ENCODE results near the gene KLHDC8A. TPM values are rescaled to one million over a fixed set of nuclear protein-coding genes. Genes with fewer than 3 reads are reported as not detected.

The KLHDC8A gene
- total and polyA plus RNA-seq, 2 of the 13 experiments (the other 11 are each of a cell fraction or from before 2014, with no cell fraction given), result not detected

DNA sequence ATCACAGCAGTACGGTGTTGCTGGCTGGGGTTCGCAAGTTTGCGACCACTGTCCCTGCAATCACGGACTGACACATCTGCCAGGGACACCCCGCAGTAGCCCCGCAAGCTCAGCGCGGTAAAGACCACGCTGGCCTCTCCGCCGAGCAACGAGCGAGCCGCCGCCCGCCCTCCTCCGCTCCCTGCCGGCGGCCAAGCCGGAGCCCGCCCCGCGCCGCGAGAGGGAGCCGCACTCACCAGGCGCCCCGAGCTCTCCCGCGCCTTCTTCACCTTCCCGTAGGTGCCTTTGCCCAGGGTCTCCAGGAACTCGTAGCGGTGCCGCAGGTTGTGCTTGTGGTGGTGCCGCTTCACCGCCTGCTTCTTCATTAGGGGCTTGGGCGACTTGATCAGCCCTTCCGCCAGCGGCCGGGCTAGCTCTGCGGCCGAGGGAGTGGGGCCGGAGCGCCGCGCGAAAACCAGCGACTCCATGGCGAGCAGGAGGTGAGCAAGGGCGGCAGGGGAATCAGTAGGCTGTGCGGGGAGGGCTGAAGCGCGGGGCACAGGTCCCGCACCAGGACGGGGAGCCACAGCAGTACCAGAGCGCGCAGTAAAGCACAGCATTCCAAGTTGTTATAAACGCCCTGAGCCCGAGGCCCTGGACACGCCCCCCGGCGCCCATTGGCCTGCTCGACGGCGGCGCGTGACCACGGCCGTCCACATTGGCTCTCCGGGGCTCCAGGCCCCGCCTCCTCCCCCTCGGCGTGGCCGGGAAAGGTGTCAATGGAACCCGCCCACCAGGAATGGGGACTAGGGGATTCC lies 35.4 kb downstream of the KLHDC8A start, which contains the start of gene NUAK2 (continued):
- TF ChIP-seq ZNF678 (CRISPR knock-in tag; IDR thresholded peaks at IDR 0.05), result 0 out of 2 replicates have a peak, but pooled peaks have one; percentile 21
- peak; percentile 21; the same call in 1 of the 2 replicates for TF ChIP-seq THAP11 (CRISPR knock-in tag; IDR thresholded peaks at IDR 0.05)
- peak; percentile 51; the same call in 1 of the 2 replicates for TF ChIP-seq ZNF788 (CRISPR knock-in tag; IDR thresholded peaks at IDR 0.05; ENCODE audit: borderline replicate concordance)
- TF ChIP-seq ZNF333 (CRISPR knock-in tag; IDR thresholded peaks at IDR 0.05; ENCODE audit: borderline replicate concordance), result 0 out of 2 replicates have a peak, but pooled peaks have one; percentile 70
- TF ChIP-seq NRL (CRISPR knock-in tag; IDR thresholded peaks at IDR 0.05; ENCODE audit: borderline replicate concordance), result peak; percentile 61
- peak; percentile 58; the same call in 1 of the 2 replicates for TF ChIP-seq SMAD3 (CRISPR knock-in tag; IDR thresholded peaks at IDR 0.05)
- TF ChIP-seq, protein P1, sequence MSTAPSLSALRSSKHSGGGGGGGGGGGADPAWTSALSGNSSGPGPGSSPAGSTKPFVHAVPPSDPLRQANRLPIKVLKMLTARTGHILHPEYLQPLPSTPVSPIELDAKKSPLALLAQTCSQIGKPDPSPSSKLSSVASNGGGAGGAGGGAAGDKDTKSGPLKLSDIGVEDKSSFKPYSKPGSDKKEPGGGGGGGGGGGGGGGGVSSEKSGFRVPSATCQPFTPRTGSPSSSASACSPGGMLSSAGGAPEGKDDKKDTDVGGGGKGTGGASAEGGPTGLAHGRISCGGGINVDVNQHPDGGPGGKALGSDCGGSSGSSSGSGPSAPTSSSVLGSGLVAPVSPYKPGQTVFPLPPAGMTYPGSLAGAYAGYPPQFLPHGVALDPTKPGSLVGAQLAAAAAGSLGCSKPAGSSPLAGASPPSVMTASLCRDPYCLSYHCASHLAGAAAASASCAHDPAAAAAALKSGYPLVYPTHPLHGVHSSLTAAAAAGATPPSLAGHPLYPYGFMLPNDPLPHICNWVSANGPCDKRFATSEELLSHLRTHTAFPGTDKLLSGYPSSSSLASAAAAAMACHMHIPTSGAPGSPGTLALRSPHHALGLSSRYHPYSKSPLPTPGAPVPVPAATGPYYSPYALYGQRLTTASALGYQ (CRISPR knock-in tag; IDR thresholded peaks at IDR 0.05), result 0 out of 2 replicates have a peak, but pooled peaks have one; percentile 33
- peak; percentile 52 for TF ChIP-seq ELF3 (CRISPR knock-in tag; IDR thresholded peaks at IDR 0.05)
- TF ChIP-seq, protein P2, sequence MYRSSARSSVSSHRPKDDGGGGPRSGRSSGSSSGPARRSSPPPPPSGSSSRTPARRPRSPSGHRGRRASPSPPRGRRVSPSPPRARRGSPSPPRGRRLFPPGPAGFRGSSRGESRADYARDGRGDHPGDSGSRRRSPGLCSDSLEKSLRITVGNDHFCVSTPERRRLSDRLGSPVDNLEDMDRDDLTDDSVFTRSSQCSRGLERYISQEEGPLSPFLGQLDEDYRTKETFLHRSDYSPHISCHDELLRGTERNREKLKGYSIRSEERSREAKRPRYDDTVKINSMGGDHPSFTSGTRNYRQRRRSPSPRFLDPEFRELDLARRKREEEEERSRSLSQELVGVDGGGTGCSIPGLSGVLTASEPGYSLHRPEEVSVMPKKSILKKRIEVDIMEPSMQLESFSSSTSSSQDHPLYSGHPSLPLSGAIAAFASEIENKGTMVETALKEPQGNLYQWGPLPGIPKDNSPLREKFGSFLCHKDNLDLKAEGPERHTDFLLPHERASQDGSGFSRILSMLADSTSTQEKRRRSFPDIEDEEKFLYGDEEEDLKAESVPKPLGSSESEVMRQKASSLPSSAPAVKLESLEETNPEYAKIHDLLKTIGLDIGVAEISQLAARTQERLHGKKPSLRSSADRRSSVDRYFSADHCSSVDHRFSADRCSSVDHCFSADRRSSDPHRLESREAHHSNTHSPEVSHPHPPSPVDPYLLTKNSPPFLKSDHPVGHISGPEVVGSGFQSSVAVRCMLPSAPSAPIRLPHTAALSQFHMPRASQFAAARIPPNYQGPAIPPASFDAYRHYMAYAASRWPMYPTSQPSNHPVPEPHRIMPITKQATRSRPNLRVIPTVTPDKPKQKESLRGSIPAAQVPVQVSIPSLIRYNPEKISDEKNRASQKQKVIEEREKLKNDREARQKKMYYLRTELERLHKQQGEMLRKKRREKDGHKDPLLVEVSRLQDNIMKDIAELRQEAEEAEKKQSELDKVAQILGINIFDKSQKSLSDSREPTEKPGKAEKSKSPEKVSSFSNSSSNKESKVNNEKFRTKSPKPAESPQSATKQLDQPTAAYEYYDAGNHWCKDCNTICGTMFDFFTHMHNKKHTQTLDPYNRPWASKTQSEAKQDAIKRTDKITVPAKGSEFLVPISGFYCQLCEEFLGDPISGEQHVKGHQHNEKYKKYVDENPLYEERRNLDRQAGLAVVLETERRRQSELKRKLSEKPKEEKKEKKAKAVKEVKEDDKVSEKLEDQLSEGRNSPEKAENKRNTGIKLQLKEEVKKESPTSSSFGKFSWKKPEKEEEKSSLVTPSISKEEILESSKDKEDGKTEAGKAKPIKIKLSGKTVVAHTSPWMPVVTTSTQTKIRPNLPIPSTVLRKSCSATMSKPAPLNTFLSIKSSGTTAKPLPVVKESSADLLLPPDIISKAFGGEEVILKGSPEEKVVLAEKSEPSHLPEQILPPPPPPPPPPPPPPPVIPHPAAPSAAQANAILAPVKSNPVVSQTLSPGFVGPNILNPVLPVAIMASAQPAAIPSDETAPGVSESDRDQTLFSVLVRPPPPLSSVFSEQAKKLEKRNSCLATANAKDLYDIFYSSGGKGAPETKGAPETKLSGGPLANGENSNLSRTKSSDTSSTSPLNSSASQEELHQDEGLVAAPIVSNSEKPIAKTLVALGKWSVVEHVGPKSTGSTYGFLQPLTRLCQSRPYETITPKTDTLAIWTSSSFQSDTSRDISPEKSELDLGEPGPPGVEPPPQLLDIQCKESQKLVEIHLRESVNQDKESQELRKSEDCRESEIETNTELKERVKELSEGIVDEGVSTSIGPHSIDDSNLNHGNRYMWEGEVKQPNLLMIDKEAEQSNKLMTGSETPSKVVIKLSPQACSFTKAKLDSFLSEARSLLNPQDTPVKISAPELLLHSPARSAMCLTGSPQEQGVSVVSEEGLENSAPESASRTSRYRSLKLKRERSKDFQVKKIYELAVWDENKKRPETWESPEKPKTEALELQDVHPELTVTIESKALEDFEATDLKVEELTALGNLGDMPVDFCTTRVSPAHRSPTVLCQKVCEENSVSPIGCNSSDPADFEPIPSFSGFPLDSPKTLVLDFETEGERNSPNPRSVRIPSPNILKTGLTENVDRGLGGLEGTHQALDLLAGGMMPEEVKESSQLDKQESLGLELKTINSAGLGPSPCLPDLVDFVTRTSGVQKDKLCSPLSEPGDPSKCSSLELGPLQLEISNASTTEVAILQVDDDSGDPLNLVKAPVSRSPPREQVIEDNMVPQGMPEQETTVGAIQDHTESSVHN (CRISPR knock-in tag; IDR thresholded peaks at IDR 0.05), result no peak
- TF ChIP-seq PAWR (CRISPR knock-in tag; IDR thresholded peaks at IDR 0.05; ENCODE audit: borderline replicate concordance), result no peak
- TF ChIP-seq MXI1 (IDR thresholded peaks at IDR 0.05; ENCODE audit: borderline replicate concordance, low read depth, low read length), result peak; percentile 16; the same call in 1 of the 3 replicates
- TF ChIP-seq ZBTB42 (CRISPR knock-in tag; IDR thresholded peaks at IDR 0.05), result 0 out of 2 replicates have a peak, but pooled peaks have one; percentile 50
- peak; percentile 65 to 69 for TF ChIP-seq POLR2A (IDR thresholded peaks at IDR 0.05; ENCODE audit: insufficient read depth in 1 of 2, low read depth in 2 of 2, low read length in 2 of 2)
- no peak for TF ChIP-seq HES4 (CRISPR knock-in tag; IDR thresholded peaks at IDR 0.05; ENCODE audit: borderline replicate concordance)
- TF ChIP-seq FOXO1 (CRISPR knock-in tag; IDR thresholded peaks at IDR 0.05), result 0 out of 2 replicates have a peak, but pooled peaks have one; percentile 8
- TF ChIP-seq DPF2 (CRISPR knock-in tag; IDR thresholded peaks at IDR 0.05; ENCODE audit: borderline replicate concordance, low read depth), result no peak
- TF ChIP-seq NFYC (CRISPR knock-in tag; IDR thresholded peaks at IDR 0.05), result peak; percentile 87
- TF ChIP-seq MZF1 (CRISPR knock-in tag; IDR thresholded peaks at IDR 0.05; ENCODE audit: borderline replicate concordance), result 0 out of 2 replicates have a peak, but pooled peaks have one; percentile 20

Data from HepG2 (cell line).